Renal cortical epithelial cell (primary cell): ENCODE data around the gene GP9. TPM values are rescaled to one million over a fixed set of nuclear protein-coding genes. Genes with fewer than 3 reads are reported as not detected.
"Not testable (repeated sequence)": the region's sequence is repeated elsewhere in the genome, so short reads cannot be mapped to it uniquely, and the experiment has no call there.

Experiments
- DNase-seq: peaks from one replicate; pipeline ENCODE4 v3.0.0-alpha.2; 2011; ENCODE audit warnings: low read depth
- total RNA-seq: library from RNA; depleted of rRNA; stranded (reverse); fragments of >200 nt; gene quantifications from 2 replicates; pipeline ENCODE4 v1.2.3, GENCODE V29; 2014

Gene GP9
- total RNA-seq, 1 donor from 2014 or later = not detected

GRCh38 chr3:129070086-129070885 is 9.7 kb downstream of the GP9 start:
- DNase-seq = no peak

DNA sequence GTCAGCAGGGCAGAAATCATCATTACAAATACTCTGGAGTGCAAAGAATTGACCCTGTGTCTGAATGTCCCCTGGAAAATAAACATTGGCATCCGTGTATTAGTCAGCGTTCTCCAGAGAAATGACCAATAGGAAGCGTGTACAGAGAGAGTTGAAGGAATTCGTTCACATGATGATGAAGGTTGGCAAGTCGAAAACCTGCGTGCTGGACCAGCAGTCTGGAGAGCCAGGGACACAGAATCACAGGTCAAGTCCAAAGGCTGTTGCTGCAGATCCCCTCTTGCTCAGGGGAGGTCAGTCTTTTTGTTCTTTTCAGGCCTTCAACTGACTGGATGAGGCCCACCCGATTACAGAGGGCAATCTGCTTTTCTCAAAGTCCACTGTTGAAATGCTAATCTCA is 16.6 kb downstream of the GP9 start:
- no peak for DNase-seq

- DNase-seq = no peak
These were observed 17.9 kb downstream of the GP9 start for GRCh38 chr3:129078510-129078909.

- DNase-seq = no peak
These were observed 20.9 kb downstream of the GP9 start for GRCh38 chr3:129081503-129081902.

GRCh38 chr3:129082026-129082425 is 21.4 kb downstream of the GP9 start:
- no peak for DNase-seq

GRCh38 chr3:129084501-129084900 is 23.9 kb downstream of the GP9 start:
- no peak for DNase-seq

DNA sequence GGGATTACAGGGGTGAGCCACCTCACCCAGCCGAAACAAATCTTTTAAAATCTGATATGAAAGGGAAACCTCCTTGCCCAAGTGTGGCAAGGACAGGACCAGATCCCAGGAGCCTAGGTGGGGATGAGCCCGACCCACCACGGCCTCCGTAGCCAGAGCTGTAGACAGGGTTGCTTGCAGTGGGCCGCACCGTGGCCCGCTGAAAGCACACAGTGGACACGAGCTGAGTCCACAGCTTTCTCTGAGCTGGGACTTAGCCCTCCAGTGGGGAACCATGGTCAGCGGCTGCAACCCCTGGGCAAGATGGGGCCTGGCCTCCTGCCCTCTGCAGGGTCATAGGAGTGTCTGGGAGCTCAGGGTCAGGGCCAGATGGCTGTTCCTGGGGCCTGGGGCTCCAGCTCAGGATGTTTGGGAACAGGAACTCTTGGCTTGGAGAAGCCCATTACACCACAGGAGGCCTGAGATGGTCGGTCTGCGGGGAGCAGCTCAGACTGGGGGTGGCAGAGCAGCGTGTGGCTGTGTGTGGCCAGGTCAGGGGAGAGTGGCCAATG is 24.7 kb downstream of the GP9 start:
- DNase-seq = no peak

DNA sequence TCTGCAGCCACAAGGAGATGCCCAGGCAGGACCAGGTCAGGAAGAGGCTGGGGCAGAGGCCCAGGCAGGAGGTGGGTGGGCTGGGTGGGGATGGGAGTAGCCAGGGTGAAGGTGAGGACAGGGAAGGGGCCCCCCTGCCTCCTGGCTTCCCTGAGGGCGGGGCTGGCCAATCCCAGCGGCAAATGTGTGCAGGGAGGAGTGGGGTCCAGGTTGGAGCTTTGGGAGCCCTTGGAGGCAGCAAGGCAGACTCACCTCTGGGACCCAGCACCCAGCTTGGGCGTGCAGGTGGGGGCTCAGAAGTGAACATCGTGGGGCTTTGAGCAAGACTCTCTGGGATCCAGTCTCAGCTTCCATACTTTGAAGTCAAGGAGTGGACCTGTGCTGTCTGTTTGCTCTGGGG is 25.2 kb downstream of the GP9 start:
- DNase-seq = no peak

DNA sequence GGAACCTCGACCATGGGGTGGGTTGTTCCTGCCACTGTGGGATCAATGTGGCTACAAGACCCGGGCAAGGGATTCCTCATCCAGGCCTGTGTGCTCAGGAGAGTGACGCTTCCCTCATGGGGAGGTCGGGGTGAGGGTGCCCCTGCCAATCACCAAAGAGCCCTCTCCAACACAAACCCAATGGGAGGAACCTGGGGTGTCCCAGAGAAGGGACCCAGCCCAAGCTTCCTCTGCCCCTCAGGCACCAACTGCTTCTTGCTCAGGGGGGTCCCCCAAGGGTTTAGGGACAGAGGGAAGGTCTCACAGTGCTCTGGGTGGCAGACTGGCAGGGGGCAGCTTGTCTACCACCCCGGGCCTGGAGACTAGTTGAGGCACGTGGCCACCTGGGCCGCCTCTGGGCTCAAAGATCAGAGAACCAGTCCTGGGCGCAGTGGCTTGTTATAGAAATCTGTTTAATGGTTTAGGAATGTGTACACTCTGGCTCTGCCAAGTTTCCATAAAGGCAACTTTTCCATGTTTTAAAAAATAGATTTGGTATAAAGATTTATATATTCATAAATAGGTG is 26.6 kb downstream of the GP9 start:
- DNase-seq = no peak

GRCh38 chr3:129087904-129088303 is 27.3 kb downstream of the GP9 start:
- DNase-seq = not testable (repeated sequence)

GRCh38 chr3:129088312-129088711 is 27.7 kb downstream of the GP9 start:
- DNase-seq = not testable (repeated sequence)

DNA sequence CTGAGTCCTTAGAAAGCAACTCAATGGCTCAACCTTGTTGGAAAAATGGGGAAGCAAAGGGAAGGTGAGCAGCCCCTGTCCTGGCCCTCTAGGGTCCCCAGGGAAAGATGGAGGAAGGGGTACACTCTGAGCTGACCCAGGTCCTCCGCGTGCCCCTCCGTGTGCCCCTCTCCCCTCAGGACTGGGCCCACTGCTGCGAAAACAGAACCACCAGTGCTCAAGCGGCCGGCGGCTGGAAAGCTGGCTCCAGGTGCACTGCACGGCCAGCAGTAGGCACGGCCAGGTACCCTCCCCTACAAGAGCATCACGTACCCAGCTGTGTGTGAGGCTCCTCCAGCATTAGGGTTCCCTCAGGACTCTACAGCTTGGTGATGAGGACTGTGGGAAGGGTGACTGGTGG is 34.7 kb downstream of the GP9 start:
- no peak for DNase-seq

GRCh38 chr3:129100274-129100673 is 39.7 kb downstream of the GP9 start:
- no peak for DNase-seq

GRCh38 chr3:129101370-129102138 is 41.0 kb downstream of the GP9 start:
- no peak for DNase-seq

GRCh38 chr3:129103296-129103695 is 42.7 kb downstream of the GP9 start:
- DNase-seq = no peak

GRCh38 chr3:129104051-129104450 is 43.5 kb downstream of the GP9 start:
- DNase-seq = no peak

GRCh38 chr3:129104498-129105079 is 44.0 kb downstream of the GP9 start:
- DNase-seq = no peak

DNA sequence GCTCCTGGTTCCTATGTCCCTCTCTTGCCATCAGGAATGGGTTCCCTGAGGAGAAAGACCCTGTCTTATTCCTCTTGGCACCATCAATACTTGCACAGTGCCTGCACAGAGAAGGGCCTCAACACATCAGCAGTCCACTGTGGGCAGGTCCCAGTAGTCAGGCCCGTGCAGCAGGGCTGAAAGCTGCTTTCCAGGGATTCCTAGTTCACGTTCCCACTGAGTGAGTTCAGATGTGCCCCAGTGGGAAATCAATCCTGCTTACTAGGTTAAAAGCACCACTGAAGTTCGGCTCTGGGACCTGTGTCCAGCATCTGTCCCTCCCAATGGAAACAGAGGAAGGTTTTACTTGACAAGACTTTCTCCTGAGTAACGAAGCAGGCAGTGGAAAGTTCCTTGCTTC is 45.3 kb downstream of the GP9 start:
- DNase-seq = no peak

GRCh38 chr3:129106320-129106719 is 45.7 kb downstream of the GP9 start:
- DNase-seq = no peak

DNA sequence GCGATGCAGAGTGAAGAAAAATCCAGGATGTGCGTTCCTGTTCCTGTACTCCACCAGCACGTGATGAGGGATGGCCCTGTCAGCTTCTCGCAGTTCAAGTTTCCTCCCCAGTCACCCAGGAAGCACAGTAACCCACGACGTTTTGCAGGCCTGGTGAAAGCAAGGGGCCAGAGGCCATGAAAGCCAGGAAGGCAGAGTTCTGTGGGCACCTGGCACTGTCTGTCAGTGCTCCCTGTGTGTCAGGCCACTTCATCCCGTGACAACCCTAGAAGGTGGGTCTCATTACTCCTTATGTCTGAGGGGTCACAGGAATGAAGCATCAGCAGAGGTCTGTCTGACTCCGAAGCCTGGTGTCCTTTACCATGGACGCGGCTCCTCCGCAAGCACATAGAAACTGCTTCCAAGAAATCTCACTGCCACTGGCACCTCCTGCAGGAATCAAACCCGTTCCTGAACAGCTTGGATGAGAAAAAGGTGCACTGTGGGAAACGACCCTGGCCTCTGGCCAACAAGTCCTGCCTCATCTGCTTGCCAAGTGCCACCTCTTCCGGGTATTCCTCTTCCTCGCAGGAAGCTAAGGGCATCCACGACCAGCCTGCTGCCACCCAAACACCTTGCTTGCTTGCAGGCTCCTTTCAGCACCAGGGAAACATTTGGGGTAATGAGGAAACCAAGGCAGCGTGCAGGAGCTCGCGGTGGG is 46.4 kb downstream of the GP9 start:
- no peak for DNase-seq

GRCh38 chr3:129107793-129108192 is 47.2 kb downstream of the GP9 start:
- DNase-seq = no peak
